ENCODE results near the gene VRK2.
"Not testable (repeated sequence)": the region's sequence is repeated elsewhere in the genome, so short reads cannot be mapped to it uniquely, and the experiment has no call there.

Gene VRK2

DNA sequence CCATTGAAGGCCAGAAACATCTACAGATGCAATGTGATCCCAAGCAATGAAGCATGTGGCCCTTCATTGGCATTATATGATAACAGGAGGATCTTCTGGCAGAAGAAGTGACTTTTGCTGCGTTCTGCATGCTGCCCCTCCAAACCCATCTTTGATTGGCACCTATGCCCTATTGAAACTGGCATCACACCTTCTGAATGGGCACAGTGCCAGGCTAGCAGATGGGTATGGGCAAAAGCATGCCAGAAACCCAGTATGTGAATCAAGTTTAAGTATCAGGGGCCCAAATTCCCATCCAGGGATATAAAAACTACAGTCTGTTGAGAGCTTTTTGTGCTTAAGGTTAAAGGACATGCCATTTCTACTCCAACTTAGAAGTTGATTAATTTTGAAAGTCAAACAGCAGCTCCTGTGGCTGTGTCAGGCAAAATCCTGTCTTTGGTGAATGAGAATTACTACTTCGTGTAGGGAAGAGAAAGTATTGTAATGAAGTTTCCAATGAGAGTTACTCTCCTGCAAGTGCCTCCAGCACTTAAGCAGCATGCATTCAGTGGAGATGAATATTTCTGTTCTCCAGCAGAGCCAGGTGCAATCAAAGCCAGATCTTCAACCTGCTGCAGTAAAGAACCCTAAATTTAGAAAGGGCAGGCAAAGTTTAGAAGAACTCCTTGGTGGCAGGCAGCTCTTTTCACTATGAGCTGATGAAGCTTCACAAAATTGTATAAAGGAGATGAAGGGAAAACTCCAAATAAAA is 8.6 kb downstream of the VRK2 start:
- no peak for FAIRE-seq

DNA sequence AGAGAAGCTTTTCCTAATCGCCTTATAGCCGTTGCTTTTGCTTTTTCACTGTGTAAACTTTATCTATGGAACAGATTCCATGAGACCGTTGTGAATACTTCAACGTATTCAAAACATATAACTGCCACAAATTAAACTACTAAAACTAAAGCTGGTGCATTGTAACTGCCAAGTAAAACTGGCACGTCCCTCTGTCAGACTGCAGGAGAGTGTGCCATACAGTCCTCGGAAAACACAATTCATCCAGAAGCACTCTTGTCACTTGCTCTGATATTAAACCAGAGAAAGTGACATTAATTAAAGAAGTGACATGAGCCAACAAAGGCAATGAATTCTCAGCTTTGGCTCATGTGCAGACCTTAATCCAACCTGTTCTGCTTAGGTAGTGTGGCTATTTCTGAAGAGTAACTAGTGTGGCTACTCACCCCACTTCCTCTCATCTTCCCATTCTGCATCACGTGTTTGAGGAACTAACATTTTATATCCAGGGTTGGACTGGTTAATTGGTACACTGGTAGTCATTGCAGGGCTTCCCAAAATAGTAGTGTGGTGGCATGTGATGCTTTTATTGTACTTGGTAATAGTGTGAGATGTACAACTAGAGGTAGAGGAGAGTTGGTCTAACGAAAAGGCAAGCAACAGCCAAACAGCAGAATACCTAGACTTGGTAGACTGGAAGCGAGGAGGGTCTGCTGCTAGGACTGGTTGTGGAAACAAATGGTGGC is 9.7 kb downstream of the VRK2 start:
- FAIRE-seq, result no peak

DNA sequence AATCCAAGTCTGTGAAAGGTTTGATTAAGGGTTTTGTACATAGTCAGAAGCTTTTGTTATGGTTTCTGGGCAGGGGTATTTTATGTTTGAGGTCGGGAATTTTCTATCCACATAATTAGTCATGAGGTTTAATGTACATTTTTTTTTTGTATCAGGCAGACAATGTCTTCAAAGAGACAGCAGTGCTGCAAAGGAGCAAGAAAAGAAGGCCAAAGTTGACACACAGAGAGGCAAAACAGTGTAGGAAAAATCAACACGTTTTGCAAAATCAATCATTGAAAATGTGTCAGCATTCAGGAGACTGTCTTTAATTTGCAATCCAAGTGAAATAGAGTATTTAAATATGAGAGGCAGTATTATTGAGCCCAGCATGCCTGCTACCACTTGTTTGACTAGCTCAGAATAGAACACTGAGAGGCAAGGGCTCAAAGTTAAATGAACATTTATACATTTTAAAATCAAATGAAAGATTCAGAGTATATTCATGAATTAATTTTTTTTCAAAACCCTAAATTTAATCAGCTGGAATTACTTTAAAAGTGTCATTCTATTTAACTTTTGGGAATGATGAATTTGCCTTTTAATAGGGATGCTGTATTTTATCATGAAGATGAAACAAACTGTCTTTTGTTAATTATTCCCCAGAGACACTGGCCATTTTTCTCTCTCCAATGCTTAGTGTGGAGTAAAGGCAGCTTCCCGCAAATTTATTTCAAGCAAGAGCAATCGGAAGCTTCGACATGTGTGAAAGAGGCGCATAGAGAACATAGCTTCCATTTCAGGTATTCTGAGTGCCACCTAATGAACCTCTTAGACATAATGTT is 11.3 kb downstream of the VRK2 start:
- no peak for FAIRE-seq

DNA sequence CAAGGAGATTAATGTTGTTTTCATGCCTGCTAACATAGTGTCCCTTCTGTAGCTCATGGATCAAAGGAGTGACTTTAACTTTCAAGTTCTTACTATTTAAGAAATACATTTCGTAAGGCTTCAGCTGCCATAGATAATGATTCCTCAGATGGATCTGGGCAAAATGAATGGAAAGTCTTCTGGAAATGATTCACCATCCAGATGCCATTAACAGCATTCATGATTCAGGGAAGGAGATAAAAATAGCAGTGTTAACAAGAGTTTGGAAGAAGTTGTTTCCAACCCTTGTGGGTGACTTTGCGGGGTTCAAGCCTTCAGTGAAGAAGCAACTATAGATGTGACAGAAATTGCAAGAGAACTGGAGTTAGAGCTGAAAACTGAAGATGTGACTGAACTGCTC is 17.0 kb downstream of the VRK2 start:
- FAIRE-seq, result no peak

DNA sequence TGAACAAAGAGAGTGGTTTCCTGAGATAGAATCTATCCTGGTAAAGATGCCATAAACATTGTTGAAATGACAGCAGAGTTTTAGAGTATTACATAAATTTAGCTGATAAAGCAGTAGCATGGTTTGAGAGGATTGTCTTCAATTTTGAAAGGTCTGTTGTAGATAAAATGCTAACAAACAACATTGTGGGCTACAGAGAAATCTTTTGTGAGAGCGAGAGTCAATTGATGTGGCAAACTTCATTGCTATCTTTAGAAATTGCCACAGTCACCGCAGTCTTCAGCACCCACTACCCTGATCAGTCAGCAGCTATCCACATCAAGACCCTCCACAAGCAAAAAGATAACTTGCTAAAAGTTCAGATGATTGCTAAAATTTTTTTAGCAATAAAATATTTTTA is 17.5 kb downstream of the VRK2 start:
- FAIRE-seq, result no peak

DNA sequence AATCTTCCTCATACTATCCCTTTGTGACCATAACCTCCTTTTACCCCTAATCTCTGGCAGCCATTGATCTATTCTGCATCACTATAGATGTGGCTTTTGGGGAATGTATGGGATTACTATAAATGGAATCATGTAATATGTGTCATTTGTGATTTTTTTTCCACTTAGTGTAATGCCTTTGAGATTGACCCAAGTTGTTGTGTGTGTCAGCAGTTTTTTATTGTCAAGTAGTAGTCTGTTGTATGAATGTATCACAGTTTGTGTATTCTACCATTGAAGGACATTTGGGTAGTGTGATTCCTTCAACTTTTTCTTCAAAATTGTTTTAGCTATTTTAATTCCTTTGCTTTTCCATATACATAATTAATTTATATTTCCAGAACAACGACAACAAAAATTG is 18.6 kb downstream of the VRK2 start:
- no peak for FAIRE-seq

DNA sequence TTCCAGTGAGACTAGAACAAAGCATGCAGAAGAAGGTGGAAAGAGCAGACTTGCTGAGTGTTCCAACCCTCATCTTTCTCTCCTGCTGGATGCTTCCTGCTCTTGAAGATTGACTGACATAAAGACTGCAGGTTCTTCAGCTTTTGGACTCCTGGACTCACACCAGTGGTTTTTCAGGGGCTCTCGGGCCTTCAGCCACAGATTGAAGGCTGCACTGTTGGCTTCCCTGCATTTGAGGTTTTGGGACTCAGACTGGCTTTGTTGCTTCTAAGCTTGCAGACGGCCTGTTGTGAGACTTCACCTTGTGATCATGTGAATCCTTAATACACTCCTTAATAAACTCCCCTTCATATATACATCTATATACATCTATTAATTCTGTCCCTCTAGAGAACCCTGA is 20.4 kb downstream of the VRK2 start:
- no peak for FAIRE-seq

DNA sequence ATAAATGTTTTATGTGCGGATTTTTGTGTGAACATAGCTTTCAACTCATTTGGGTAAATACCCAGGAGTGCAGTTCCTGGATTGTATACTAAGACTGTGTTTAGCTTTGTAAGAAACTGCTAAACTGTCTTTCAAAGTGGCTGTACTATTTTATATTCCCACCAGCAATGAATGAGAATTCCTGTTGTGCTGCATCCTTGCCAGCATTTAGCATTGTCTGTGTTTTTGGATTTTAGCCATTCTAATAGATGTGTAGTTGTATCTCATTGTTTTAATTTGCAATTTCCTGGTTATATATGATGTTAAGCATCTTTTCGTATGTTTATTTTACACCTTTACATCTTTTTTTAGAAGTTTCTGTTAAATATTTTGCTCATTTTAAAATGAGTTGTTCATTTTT is 24.2 kb downstream of the VRK2 start:
- peak; percentile 7 for FAIRE-seq

DNA sequence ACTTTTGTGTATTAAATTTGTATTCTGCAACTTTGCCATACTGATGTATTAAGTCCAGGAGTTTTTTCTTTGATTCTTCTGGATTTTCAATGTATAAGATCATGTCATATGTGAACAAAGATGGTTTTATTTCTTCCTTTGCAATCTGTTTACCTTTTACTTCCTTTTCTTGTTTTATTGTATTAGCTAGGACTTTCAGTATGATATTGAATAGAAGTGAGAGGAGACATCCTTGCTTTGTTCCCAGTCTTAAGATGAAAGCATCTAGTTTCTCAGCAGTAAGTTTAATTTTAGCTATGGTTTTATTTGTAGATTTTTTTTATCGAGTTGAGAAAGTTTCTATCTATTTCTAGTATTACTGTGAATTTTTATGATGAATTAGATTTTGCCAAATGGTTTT is 25.5 kb downstream of the VRK2 start:
- FAIRE-seq, result no peak

DNA sequence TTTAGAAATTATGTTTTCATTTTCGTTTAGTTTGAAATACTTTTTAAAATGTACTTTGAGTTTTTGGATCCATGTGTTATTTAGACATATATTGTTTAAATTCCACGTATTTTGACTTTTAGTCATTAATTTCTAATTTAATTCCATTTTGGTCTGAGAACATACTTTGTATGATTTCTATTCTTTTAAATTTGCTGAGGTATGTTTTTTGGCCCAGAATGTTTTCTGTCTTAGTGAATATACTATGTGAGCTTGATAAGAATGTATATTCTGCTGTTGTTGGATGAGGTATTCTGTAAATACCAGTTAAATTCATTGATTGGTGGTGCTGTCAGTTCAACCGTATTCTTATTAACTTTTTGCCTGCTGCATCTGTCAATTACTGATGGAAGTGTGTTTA is 26.4 kb downstream of the VRK2 start:
- FAIRE-seq, result no peak

DNA sequence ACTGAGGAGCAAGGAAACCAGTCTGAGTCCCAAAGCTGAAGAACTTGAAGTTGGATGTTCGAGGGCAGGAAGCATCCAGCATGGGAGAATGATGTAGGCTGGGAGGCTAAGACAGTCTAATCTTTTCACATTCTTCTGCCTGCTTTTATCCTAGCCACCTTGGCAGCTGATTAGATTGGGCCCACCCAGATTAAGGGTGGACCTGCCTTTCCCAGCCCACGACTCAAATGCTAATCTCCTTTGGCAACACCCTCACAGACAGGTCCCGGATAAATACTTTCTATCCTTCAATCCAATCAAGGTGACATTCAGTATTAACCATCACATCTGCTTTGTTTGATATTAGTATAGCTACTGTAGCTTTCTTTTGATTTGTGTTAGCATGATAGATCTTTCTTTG is 27.1 kb downstream of the VRK2 start:
- no peak for FAIRE-seq

DNA sequence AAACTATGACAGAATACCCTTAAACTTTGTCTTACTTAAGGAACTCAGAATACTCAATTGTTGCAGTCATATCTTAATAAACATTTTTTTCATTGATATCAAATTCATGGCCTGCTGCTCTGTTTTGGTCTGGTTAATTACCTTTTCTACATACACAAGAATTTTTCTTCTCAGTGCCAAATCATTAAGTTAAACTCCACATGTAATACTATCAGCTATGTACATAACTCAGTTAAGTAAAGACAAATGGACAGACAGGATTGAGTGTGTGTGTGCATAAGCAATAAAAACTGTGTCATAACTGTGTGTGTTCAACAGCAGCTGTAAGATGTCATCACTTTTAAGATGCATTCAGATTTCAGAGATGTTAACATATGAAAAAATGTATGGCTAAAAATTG is 34.4 kb downstream of the VRK2 start:
- FAIRE-seq, result no peak

DNA sequence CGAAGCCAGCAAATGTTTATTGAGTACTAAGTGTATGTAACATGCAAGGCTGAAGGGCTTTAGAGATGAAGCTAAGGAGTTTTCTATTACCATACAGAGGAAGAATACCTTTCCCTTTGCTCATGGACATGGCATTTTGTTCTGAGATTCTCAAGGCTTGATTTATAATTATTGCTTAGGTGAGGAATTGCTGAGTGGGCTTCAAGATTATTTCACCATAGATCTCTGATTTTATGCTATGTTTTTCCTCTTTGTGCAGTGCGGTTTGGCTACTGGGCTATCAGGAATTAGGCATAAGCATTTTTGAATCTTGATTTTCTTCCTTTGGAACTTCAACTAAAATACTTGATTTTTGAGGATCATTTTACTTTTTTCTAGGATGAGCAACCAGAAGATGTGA is 42.5 kb downstream of the VRK2 start:
- FAIRE-seq, result no peak

DNA sequence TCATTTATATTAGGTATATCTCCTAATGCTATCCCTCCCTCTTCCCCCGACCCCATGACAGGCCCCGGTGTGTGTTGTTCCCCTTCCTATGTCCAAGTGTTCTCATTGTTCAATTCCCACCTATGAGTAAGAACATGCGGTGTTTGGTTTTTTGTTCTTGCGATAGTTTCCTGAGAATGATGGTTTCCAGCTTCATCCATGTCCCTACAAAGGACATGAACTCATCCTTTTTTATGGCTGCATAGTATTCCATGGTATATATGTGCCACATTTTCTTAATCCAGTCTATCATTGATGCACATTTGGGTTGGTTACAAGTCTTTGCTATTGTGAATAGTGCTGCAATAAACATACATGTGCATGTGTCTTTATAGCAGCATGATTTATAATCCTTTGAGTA is 46.2 kb downstream of the VRK2 start:
- not testable (repeated sequence) for FAIRE-seq

DNA sequence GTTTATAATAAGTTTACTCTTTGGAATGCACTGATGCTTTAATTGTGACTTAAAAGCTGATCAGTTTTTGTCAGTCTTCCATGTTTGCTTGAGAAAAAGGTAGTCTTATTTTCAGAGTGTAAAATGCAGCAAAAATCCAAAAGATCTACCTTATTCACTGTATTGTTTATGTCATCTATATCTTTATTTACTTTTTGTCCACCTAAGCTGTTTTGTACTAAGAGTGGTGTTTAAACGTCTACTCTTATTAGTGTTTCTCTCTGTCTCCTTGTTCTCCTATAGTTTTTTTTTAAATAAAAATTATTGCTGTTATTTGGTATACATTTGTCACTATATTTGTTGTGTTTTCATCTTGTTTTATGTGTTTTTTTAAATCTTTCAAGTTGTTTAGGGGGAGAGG is 50.4 kb downstream of the VRK2 start:
- FAIRE-seq, result peak; percentile 22

DNA sequence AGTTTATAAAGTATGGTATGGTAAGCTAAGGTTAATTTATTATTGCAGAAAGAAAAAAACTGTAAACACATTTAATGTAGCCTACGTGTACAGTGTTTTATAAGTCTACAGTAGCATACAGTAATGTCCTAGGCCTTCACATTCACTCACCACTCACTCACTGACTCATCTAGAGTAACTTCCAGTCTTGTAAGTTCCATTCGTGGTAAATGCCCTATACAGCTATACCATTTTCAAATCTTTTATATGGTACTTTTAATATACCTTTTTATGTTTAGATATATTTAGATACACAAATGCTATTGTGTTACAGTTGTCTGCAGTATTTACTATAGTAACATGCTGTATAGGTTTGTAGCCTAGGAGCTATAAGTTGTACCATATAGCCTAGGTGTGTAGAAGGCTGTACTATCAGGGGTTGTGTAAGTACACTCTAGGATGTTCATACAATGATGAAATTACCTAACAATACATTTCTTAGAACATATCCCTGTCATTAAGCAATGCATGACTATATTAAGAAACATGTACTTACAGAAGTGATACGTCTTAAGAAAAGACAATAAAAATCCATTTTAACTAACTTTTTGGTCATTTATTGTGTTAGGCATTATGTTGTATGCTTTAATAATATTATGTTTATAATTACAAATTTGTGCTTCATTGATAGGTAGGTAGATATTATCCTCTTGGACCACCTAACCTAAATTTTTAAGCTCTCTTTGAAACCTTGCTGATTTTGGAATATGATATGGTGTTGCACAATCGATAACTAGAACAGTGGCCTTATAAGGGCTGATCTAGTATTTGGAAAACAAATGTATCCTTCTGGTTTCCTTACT is 51.9 kb downstream of the VRK2 start:
- no peak for FAIRE-seq

DNA sequence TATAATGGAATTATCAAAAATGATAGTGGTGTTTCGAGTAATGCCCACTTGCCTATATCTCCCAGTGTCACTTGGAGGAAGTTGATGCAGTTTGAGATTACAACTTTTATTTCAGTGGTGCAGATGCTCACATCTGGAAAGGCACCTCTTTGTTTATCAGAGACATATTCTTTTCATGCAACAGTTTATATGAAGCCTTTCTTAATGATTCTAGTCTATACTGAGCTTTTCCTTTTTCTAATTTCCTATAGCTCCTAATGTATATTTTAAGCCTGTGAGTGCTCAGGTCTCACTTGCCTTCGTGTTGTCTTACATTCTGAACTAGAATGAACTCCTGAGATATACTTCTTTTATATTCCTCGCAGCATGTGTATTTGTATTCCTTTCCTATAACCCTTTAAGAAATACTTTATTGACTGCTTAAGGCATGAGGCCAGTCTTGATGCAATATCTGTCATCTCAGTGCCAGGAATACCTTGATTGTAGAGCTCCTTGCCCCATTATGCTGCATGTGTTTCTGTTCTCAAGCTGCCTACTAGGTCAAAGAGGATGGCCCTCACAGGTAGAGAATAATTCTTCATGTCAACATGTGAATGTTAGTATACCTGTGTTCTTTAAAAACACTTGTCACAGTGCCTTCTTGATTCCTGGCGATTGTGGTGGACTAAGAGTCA is 52.6 kb downstream of the VRK2 start:
- no peak for FAIRE-seq

DNA sequence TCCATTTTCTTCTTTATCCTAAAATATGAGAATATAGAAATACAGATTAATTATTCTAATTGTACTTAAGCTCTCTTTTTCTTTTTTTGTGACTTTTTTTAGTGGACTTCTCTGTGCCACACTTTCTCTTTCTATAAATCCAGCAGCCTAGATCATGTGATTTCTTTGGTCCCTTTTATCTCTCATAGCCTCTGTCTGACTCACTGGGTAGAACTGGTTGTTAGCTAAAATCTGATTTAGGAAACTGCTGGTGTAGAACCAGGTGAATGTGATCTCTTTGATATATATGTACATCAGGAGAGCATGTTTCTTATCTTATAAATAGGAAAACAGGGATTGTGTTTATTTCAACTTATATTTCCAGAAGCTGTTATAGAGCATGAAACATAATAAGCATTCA is 54.9 kb downstream of the VRK2 start:
- FAIRE-seq, result no peak

DNA sequence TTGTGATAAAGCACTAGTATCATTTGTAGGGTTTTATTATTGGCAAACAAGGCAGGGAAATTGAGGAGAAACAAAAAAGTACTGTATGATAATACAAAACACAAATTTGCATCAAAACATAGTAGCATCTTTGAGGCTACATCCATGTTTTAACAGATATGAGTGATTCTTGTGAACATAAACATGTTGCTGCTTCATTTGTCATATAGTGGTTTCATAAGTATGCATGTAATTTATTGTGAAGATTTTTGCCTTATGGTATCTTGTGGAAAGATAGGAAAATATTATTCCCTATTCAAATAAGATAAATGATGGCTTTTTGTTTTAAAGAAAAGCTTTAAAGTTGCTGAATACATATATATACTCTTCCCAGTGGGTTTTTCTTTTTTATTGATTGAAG is 60.3 kb downstream of the VRK2 start:
- no peak for FAIRE-seq

DNA sequence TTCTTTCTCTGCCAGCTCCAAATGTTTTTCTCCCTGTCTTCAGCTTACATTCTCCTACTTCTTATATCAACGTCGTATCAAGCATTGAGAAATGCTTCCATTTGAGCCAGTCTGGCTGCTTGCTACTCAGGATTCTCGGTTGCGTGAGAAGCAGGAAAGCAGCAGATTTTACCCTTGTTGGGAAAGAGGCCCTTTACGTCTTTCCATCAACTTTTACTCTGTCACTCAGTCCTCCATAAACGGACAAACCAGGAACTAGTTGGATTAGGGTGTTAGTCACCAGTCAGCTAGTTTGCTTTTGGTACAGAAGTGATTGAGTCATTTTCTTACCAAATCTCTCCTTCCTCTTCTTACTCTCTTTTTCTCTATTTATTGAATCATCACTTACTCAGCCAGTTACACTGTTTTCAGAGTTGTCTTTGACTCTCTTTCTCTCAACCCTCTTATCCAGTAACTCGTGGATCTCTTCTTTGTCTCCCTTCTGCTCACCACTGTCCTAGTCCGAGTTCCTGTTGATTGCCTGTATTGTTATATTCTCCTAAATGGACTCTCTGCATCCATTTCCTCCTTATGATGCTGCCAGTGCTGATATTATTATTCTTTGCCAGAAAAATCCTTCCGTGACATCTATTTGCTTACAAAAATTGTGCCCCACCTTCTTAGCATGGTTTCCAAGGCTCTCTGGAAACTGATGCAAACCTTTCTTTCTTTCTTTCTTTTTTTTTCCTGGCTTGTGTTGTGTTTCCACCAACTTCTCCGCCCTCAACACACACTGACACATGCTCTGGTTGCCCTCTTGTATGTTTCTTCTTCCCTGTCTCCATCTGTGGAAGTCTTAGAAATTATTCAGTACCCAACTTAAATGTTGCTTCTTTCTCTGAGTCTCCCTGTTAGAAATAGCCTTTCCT is 61.5 kb downstream of the VRK2 start:
- no peak for FAIRE-seq

DNA sequence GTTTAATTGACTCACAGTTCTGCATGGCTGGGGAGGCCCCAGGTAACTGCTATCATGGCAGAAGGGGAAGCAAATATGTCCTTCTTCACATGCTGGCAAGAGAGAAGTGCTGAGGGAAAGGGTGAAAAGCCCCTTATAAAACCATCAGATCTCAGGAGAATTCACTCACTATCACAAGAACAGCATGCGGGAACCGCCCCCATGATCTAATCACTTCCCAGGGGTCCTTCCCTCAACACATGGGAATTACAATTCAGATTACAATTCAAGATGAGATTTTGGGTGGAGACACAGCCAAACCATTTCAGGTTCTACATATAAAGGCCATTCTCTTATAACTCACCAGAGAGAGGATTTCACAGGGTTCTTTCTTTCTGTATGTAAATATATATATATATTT is 62.9 kb downstream of the VRK2 start:
- no peak for FAIRE-seq
